ENCODE measurements around the gene PDZRN4.

The PDZRN4 gene

DNA sequence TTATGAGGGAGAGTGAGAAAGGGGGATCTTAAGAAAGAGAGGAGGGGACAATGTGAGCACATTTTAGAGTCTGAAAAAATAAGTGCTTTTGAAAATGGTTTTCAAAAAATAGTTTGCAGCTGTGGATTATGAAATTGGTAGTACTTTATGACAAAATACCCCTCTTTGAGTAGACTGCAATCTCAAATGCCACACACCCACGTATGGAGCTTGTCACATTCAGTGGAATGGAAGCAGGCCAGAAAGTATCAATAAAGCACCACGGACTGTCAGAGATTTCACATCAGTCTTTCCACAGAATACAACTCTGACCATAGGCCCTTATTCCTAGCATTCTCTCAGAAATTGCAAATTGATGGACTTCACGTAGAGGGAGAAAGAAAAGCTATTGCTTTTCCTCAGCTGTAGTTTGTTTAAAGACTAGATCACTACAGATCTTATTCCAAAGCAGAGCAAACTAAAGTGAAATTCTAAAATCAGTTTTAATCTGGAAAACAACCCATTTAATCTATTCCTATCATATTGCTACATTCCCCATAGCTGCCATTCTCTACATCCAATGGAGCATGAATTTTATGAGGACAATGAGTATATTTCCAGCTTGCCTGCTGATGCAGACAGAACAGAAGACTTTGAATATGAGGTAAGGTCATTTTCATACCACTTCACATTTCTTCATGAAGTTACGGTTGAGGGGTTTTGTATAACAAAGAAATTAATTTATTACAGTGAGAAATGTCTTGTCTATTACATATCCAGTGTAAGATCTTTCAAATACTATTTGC is 321.3 kb downstream of the PDZRN4 start:
- no peak for DNase-seq (ENCODE audit: low read depth)
- H3K4me3 ChIP-seq (replicated peaks; ENCODE audit: low read depth, low read length) = no peak overlapping the region
- TF ChIP-seq, protein P1, sequence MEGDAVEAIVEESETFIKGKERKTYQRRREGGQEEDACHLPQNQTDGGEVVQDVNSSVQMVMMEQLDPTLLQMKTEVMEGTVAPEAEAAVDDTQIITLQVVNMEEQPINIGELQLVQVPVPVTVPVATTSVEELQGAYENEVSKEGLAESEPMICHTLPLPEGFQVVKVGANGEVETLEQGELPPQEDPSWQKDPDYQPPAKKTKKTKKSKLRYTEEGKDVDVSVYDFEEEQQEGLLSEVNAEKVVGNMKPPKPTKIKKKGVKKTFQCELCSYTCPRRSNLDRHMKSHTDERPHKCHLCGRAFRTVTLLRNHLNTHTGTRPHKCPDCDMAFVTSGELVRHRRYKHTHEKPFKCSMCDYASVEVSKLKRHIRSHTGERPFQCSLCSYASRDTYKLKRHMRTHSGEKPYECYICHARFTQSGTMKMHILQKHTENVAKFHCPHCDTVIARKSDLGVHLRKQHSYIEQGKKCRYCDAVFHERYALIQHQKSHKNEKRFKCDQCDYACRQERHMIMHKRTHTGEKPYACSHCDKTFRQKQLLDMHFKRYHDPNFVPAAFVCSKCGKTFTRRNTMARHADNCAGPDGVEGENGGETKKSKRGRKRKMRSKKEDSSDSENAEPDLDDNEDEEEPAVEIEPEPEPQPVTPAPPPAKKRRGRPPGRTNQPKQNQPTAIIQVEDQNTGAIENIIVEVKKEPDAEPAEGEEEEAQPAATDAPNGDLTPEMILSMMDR (IDR thresholded peaks at IDR 0.05; ENCODE audit: low read length, missing control alignments) = no peak

DNA sequence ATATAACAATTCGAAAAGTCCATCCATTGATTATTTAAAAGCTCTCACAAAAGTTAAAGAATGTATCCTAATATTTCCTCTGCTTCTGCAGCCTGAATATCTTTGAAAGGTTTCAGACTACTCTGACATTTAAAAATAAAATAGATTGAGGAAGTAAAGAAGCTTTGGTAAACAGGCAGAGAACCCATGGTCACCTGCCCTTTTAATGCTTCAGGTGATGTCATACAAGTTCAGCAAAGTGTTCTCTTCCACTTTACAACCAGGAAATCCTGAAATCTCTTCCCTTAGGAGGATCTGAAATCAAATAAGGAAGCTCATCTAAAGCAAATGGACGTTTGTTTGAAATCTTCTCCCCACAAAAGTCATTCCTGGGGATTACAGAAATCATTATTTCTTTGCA is 322.4 kb downstream of the PDZRN4 start:
- TF ChIP-seq, protein P1 (IDR thresholded peaks at IDR 0.05; ENCODE audit: low read length, missing control alignments) = no peak
- H3K4me3 ChIP-seq (replicated peaks; ENCODE audit: low read depth, low read length) = no peak overlapping the region
- DNase-seq (ENCODE audit: low read depth) = no peak

DNA sequence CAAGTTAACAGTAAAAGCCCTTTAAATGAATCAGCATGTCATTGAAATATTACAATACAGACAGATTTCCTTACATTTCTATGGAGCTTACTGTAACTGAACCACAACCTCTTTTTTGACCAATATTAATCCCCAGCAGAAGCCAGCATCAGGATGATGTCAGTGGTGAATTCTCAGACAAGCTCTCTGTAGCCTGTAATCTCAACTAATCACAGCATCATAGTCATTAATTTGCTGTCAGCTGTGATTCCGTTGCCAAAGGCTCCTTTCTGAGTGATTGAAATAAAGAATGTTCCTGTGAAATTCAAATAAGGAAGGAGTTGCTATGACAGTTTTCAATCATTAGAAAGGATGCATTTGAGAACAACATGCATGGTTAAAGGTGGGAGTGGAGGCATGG is 323.1 kb downstream of the PDZRN4 start:
- no peak for DNase-seq (ENCODE audit: low read depth)
- H3K4me3 ChIP-seq (replicated peaks; ENCODE audit: low read depth, low read length) = no peak overlapping the region
- TF ChIP-seq, protein P1 (IDR thresholded peaks at IDR 0.05; ENCODE audit: low read length, missing control alignments) = no peak

DNA sequence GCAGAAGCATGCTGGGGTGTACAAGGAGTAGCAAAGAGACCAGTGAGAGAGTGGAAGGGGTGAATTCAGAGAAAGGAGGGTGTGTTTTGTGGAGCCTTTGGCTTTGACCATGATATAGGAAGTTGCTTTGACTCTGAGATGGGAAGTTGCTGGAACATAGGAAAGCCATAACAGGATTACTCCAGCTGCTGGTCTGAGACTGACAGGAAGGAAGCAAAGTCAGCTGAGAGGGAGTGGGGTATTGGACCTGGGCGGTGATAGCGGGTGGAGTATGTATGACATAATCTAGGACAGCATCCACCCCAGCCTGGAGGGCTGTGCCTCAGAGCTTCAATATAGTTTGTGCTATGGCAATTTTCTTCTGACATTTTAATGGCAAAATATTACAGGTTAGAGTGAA is 324.4 kb downstream of the PDZRN4 start:
- peak; percentile 14 for DNase-seq (ENCODE audit: low read depth)
- H3K4me3 ChIP-seq (replicated peaks; ENCODE audit: low read depth, low read length) = no peak overlapping the region
- TF ChIP-seq, protein P1 (IDR thresholded peaks at IDR 0.05; ENCODE audit: low read length, missing control alignments) = no peak

DNA sequence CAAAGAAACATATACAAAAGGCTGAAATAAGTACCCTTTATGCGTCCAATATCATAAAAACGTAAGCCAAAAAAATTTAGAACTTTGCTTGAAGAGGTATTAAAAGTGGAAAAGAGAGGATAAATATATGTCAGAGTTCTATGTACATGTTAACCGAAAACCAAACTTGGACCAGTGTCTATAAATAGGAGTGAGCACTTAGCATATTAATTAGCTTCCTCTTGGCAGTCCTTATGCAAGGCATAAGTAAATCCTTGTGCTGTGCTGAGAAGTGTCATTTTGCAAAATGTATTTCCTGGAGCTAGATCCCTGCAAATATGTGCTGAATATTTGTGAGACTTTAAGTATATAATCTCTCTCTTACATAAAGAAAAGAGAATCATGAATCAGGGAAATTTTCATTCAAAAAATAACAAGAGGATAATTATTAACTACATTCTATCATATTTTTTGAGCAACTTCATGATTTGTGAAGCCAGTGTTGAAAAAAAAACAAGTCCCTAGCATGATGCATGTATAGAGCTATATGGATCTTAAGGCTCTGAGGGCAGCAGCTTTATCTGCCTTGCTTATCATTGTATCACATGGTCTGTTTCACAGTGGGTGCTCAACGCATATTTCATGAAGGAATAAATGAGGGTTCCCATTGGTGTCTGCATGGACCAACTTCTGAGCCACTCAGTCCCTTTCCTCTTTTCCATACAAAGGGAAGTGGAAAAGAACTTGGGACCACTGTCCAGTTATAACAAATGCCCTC is 326.1 kb downstream of the PDZRN4 start:
- no peak for DNase-seq (ENCODE audit: low read depth)
- TF ChIP-seq, protein P1 (IDR thresholded peaks at IDR 0.05; ENCODE audit: low read length, missing control alignments) = no peak
- H3K4me3 ChIP-seq (replicated peaks; ENCODE audit: low read depth, low read length) = no peak overlapping the region

DNA sequence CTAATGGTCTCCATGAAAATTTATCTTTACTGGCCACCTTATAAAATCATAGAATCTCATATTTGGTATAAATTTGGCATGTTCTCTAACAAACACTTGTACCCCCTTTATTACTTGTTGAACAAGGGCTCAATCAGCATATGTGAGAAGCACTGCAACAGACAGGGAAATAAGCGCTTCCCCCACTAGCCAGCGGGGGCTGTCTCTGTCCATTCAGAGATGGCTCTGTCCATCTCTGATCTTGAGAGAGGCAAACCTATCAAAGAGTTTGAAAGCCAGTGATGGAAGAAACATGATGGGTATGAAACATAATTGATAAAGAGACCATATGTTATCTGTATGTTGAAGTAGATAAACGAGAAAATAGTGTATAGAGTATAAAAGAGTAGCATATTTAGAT is 326.8 kb downstream of the PDZRN4 start:
- TF ChIP-seq, protein P1 (IDR thresholded peaks at IDR 0.05; ENCODE audit: low read length, missing control alignments) = peak; percentile 22
- no peak for DNase-seq (ENCODE audit: low read depth)
- no peak overlapping the region for H3K4me3 ChIP-seq (replicated peaks; ENCODE audit: low read depth, low read length)

Data from fibroblast of pulmonary artery (primary cell).